PFSK-1 (cell line): ENCODE results near the gene FBXO38.

ENCODE experiments used
- FOXP2 ChIP-seq: optimal IDR thresholded peaks from 2 replicates; pipeline ENCODE3; 2011; ENCODE audit warnings: borderline replicate concordance, control low read depth, inconsistent platforms; ENCODE audit not compliant: insufficient read depth; ENCODE audit errors: extremely low read length, extremely low read depth
- POLR2AphosphoS5 ChIP-seq: IDR thresholded peaks from 2 replicates; pipeline ENCODE4 v1.6.1; 2012; ENCODE audit warnings: low read depth, mild to moderate bottlenecking, control low read depth, low read length, moderate library complexity
- REST ChIP-seq, 2 experiments: IDR thresholded peaks; 2 replicates each; pipeline versions ENCODE4 v1.6.1 to v1.8.0; 2011 to 2012; ENCODE audit warnings: low read depth in 2 of 2, low read length in 2 of 2, control low read depth in 1 of 2, inconsistent platforms in 1 of 2, mild to moderate bottlenecking in 1 of 2, moderate library complexity in 1 of 2; ENCODE audit not compliant: insufficient read depth in 1 of 2
- SIN3A ChIP-seq: IDR thresholded peaks from 2 replicates; pipeline ENCODE4 v1.6.1; 2012; ENCODE audit warnings: mild to moderate bottlenecking, low read length, moderate library complexity, borderline replicate concordance; ENCODE audit not compliant: insufficient read depth
- TAF1 ChIP-seq: IDR thresholded peaks from 2 replicates; pipeline ENCODE4 v1.6.1; 2012; ENCODE audit warnings: low read length, control low read depth, borderline replicate concordance; ENCODE audit not compliant: insufficient read depth

The FBXO38 gene

GRCh38 chr5:148467958-148468357 lies 84.2 kb downstream of the FBXO38 start:
- TF ChIP-seq TAF1 (no peak), POLR2AphosphoS5 (no peak), REST (IDR thresholded peaks at IDR 0.05; ENCODE audit: insufficient read depth in 1 of 2, low read depth in 2 of 2, low read length in 2 of 2) (no peak), FOXP2 (no peak), SIN3A (no peak)

GRCh38 chr5:148469501-148469935 lies 85.8 kb downstream of the FBXO38 start:
- TF ChIP-seq SIN3A: no peak
- TF ChIP-seq FOXP2: no peak
- no peak for TF ChIP-seq REST (IDR thresholded peaks at IDR 0.05; ENCODE audit: insufficient read depth in 1 of 2, low read depth in 2 of 2, low read length in 2 of 2)
- TF ChIP-seq POLR2AphosphoS5: no peak
- TF ChIP-seq TAF1: no peak

GRCh38 chr5:148471379-148471778 lies 87.6 kb downstream of the FBXO38 start:
- no peak for TF ChIP-seq POLR2AphosphoS5
- no peak for TF ChIP-seq REST (IDR thresholded peaks at IDR 0.05; ENCODE audit: insufficient read depth in 1 of 2, low read depth in 2 of 2, low read length in 2 of 2)

GRCh38 chr5:148474025-148474511 lies 90.3 kb downstream of the FBXO38 start:
- TF ChIP-seq POLR2AphosphoS5 (no peak), TAF1 (no peak), FOXP2 (no peak), SIN3A (no peak)

GRCh38 chr5:148476302-148476701 lies 92.5 kb downstream of the FBXO38 start:
- no peak for TF ChIP-seq SIN3A
- no peak for TF ChIP-seq TAF1
- TF ChIP-seq REST (IDR thresholded peaks at IDR 0.05; ENCODE audit: insufficient read depth in 1 of 2, low read depth in 2 of 2, low read length in 2 of 2): no peak
- TF ChIP-seq POLR2AphosphoS5: no peak
- no peak for TF ChIP-seq FOXP2
